Measurements from ENCODE around the gene SLC8A2.

DNA sequence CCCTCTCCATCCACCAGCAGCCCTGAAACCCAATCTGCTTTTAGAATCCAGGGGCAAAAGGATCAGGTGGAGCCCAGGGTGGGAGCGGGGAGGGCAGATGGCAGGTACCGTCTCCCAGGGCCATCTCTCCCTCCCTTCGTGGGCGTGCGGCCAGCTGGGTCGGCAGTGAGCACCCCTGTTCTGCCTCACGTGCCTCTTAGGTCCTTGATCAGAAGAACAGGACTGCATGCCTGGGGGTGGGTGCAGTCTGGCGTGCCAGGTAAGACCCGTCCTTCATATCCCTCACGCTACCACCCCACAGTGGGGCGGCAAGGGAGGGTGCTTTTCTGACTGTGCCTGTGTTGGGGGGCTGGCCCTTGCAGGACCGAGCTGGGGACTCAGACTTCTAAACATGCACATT is 2.0 kb downstream of the SLC8A2 start:
- TF ChIP-seq, protein P1, sequence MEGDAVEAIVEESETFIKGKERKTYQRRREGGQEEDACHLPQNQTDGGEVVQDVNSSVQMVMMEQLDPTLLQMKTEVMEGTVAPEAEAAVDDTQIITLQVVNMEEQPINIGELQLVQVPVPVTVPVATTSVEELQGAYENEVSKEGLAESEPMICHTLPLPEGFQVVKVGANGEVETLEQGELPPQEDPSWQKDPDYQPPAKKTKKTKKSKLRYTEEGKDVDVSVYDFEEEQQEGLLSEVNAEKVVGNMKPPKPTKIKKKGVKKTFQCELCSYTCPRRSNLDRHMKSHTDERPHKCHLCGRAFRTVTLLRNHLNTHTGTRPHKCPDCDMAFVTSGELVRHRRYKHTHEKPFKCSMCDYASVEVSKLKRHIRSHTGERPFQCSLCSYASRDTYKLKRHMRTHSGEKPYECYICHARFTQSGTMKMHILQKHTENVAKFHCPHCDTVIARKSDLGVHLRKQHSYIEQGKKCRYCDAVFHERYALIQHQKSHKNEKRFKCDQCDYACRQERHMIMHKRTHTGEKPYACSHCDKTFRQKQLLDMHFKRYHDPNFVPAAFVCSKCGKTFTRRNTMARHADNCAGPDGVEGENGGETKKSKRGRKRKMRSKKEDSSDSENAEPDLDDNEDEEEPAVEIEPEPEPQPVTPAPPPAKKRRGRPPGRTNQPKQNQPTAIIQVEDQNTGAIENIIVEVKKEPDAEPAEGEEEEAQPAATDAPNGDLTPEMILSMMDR (IDR thresholded peaks at IDR 0.05): no peak
- TF ChIP-seq POLR2A (IDR thresholded peaks at IDR 0.05): no peak
- no peak for TF ChIP-seq EP300 (IDR thresholded peaks at IDR 0.05)

Measured in ovary (tissue), 3 donors.